ENCODE measurements around the gene RAB3IL1.

DNA sequence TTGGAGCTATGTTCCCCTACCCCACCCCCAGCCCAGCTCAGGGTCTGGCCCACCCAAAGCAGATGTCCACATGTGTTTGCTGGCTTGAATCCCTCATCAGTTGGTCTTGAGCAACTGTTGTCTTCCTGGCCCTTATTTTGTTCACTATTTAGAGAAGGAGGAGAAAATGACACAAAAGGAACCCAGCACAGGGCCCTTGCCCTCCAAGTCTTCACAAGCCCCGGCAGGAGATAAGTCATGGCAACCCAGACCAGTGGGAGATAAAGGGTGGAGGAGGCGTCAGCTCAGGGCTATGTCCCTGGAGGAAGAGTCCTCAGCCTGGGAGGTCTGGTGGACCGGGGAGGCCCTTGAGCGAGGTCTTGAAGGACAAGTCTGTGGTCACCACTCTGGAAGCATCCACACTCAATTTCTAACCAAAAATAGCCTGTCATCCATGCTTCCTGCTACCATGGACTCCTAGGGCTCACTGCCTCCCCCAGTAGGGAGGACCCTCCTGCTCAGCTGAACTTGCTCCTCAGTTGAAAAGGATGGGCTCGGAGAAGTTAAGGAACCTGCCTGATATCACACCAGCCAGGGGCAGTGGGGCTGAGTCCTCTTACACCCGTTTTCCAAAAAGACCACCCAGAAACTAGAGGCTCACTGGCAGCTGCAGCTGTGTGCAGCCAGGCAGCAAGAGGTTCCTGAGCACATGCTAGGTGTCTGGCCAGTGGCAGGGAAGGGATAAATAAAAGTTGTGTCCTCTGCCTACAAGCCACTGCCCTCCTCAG lies 1.8 kb upstream of the RAB3IL1 start:
- TF ChIP-seq, protein P1, sequence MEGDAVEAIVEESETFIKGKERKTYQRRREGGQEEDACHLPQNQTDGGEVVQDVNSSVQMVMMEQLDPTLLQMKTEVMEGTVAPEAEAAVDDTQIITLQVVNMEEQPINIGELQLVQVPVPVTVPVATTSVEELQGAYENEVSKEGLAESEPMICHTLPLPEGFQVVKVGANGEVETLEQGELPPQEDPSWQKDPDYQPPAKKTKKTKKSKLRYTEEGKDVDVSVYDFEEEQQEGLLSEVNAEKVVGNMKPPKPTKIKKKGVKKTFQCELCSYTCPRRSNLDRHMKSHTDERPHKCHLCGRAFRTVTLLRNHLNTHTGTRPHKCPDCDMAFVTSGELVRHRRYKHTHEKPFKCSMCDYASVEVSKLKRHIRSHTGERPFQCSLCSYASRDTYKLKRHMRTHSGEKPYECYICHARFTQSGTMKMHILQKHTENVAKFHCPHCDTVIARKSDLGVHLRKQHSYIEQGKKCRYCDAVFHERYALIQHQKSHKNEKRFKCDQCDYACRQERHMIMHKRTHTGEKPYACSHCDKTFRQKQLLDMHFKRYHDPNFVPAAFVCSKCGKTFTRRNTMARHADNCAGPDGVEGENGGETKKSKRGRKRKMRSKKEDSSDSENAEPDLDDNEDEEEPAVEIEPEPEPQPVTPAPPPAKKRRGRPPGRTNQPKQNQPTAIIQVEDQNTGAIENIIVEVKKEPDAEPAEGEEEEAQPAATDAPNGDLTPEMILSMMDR (IDR thresholded peaks at IDR 0.05), result no peak
- no peak for TF ChIP-seq POLR2A (IDR thresholded peaks at IDR 0.05)
